Measurements from ENCODE around the gene XPNPEP2. TPM values are rescaled to one million over a fixed set of nuclear protein-coding genes. Genes with fewer than 3 reads are reported as not detected.

The XPNPEP2 gene
- total RNA-seq, 1 experiment from 2014 or later, result not detected

DNA sequence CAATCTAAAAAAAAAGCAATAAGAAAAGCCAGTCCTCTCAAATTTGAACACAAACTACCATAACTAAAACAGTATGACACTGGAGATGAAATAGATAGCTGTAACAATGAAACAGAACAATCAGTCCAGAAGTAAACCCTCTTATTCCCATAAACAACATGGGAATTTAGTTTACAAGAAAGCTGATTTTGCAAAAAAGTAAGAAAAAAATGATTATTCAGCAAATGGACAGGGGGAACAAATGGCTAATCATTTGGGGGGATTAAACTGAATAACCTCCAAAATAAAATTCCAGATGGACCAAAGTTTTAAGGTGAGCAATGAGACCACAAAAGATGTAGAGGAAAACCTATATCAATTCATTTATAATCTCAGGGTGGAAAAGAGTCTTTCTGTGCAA, 24.9 kb downstream of the XPNPEP2 start:
- in situ Hi-C loops (cut with HindIII; ENCODE audit: low pct_unique_long_range_greater_than_20kb, low sequenced_read_pairs), result no loop called here
- DNase-seq (ENCODE audit: low read depth, low spot score), result no peak

DNA sequence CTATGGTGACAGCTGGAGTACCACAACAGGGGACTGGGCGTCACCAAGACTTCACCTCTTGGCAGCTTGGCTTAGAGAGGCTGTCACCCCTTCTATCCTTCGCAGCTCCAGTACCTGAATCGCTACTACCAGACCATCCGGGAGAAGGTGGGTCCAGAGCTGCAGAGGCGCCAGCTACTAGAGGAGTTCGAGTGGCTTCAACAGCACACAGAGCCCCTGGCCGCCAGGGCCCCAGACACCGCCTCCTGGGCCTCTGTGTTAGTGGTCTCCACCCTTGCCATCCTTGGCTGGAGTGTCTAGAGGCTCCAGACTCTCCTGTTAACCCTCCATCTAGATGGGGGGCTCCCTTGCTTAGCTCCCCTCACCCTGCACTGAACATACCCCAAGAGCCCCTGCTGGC, 29.4 kb downstream of the XPNPEP2 start:
- in situ Hi-C loops (cut with HindIII; ENCODE audit: low pct_unique_long_range_greater_than_20kb, low sequenced_read_pairs), result no loop called here
- no peak for DNase-seq (ENCODE audit: low read depth, low spot score)

DNA sequence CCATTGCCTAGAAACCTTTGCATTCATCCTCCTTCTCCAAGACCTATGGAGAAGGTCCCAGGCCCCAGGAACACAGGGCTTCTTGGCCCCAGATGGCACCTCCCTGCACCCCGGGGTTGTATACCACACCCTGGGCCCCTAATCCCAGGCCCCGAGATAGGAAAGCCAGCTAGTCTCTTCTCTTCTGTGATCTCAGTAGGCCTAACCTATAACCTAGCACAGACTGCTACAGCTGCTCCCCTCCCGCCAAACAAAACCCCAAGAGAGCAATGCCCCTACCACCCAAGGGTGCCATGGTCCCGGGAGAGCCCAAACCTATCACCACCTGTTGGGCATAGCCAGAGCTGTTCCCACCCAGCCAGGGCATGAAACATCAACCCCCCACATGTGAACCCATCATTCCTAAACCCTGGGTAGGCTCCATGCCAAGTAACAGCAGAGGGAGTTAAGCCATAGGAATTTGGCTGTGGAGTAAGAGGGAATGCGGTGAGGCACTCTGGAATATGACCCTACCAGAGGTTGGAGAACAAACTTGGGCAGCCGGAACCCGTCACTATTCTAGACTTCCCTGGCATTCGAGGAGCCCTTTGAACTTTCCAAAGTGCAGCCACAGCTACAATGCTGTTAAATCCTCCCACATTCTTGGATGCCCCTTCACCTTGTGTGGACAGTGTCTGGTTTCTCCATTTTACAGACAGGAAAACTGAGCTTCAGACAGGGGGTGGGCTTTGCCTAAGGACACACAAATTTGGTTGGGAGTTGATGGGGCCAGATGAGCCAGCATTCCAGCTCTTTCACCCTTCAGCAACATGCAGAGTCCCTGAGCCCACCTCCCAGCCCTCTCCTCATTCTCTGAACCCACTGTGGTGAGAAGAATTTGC, 30.0 kb downstream of the XPNPEP2 start:
- DNase-seq (ENCODE audit: low read depth, low spot score), result no peak
- in situ Hi-C loops (cut with HindIII; ENCODE audit: low pct_unique_long_range_greater_than_20kb, low sequenced_read_pairs), result no loop called here

DNA sequence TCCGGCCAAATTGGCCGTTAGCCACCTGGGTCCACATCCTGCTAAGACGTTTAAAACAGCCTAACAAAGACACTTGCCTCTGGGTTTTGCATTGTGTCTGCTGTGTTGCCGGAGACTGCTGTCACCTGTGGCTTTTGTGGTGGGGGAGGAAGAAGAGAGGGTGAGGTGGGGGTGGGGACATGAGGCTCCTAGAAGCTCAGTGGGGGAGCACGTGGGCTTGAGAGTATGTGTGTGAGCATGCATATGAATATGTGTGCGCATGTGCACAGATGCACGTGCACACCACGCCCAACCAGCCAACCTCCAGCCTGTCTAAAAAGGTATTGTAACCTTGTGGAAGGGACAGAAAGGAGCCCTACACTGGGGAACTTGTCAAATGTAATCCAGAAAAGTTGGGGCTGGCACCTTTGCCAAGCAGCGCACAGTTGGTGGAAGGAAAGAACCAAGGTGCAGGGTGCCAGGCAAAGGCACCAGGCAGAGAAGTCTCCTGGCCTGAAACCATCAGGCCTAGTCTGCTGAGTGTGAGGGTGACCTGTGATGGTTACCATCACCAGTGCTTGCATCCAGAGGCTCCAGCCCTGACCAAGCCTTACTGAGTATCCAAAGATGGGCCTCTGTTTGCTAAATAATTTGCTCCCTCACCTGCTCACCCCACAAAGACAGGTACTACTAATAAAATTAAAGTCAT, 30.8 kb downstream of the XPNPEP2 start:
- DNase-seq (ENCODE audit: low read depth, low spot score), result no peak
- in situ Hi-C loops (cut with HindIII; ENCODE audit: low pct_unique_long_range_greater_than_20kb, low sequenced_read_pairs), result no loop called here

DNA sequence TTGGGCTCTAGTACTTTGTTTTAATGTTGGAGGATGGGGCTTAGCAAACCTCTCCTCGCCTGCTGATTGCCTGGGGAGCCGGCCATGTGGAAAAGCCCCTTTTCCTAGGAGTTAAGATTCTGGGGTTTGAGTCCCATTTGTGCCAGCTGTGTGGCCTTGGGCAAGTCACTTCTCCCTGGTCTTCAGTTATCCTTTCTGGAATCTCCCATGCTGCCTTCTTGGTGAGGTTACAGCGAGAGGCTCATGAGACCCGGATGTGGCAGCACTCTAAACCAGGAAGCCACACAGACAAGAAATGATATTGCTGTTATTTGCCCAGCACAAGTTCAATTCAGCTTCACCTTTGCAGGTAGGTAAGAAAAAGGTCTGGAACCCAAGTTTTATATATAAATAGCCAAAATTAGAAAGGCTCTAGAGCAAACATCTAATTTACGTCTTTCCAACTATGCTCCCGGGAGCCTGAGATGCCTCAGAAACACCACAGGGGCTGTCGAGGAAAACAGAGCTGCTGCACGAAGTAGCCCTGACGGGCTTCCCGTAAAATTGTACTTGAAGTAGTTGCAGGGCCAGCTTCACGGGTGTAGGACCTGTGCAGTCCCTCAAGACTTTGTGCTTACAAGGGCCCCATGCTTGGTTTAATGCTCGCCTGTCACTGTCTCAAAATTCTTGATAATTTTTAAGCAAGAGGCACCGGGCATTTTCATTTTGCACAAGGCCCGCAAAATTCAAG, 32.7 kb downstream of the XPNPEP2 start:
- in situ Hi-C loops (cut with HindIII; ENCODE audit: low pct_unique_long_range_greater_than_20kb, low sequenced_read_pairs), result no loop called here
- no peak for DNase-seq (ENCODE audit: low read depth, low spot score)

DNA sequence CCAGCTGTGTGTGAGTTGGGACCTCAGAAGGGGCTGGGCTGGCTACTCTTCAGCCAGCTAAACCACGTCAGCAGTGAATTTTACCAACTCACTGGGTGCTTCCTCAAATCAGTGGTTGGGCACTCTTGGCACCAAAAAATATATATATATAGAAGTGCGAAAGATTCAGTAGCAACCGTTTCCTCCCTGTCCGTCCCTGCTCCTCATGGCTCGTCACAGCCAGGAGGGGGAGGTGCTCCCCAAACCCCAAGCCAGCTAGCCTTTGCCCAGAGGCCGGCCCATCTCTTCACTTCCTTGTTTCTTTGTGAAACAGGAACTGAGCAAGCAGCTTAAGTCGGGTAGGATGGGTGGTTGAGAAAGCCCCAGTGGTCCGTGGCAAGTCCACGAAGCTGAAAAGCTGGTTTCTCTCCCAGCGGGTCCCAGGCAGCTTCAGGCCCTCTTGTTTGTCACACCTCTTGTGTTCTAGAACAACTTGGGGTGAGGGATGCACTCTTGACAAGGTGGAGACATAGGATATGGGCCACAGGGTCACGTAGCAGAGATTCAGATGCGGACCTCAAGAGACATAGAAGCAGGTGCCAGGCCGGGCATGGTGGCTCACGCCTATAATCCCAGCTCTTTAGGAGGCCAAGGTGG, 34.1 kb downstream of the XPNPEP2 start:
- in situ Hi-C loops (cut with HindIII; ENCODE audit: low pct_unique_long_range_greater_than_20kb, low sequenced_read_pairs), result no loop called here

DNA sequence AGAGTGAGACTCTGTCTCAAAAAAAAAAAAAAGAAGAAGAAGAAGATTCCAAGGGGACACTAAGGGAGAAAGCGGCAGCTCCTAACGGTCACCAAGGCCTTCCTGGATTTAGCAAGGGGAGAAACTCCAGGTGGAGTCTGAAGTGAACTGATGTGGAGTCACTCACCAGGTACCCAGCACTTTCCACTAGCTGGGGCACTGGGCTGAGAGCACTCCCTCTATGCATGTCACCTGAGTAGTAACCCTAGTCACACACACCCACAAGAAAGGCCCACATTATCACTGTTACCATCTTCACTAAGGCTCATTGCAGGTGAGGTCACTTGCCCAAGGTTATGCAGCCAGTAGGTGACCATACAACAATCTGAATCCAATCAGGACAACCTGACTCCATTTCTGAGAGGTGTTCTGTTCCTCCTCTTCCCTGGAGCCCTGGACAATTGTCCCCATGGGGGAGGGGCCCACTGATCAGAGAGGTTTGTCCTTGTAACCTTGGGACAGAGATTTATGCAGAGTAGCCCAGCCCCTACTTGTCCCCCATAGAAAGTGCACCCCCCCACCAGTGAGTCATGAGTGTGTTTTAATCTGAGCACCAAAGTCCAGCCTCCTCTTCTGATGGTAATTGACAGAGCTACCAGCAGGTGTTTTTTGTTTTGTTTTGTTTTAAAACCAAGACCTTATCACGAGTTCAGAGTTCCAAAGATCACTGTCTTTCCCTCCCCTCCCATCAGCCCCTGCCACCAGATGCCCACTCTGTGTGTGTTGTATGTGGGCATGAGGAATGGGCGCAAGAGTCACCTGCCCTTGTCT, 35.1 kb downstream of the XPNPEP2 start:
- DNase-seq (ENCODE audit: low read depth, low spot score), result no peak
- in situ Hi-C loops (cut with HindIII; ENCODE audit: low pct_unique_long_range_greater_than_20kb, low sequenced_read_pairs), result no loop called here

More for the DNA sequence above, 34.1 kb downstream of the XPNPEP2 start:
- no peak for DNase-seq (ENCODE audit: low read depth, low spot score)

DNA sequence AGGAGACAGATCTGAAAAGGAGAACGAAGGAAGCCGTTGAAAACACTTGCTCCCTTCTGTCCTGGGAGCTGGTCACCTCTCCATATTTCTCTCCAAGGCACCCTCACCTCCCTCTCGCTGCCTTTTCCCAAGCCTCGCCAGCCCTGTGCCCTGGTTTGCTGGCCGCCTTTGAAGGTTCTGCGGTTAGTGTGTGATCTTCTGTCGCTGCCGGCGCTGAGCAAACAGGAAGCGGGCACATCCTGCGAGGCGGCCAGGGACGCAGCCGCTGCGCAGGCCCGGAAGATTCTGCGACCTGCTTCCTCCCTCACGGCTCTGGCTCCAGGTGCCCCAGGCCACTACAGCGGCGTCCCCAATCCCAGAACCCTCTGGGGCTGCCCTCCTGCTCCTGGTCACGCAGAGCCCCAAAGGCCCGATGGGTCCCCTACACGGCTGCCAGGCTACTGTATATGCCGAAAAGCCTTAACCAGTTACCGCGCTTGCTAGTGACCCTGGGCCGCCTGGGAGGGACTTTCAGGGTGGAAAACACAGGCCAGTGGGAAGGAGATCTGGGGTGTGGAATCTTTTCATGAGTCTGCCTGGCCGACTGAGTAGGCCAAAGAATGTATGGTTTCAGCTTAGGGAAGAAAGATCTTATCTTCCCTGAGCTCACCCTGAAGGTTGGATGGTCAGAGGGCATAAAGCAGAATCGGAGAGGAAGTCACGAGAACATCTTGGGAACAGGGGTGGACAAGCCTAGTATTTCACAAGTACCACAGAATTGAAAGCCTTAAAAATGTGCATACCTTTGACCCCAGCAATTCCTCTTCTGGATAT, 38.6 kb downstream of the XPNPEP2 start:
- DNase-seq (ENCODE audit: low read depth, low spot score), result no peak
- in situ Hi-C loops (cut with HindIII; ENCODE audit: low pct_unique_long_range_greater_than_20kb, low sequenced_read_pairs), result no loop called here

DNA sequence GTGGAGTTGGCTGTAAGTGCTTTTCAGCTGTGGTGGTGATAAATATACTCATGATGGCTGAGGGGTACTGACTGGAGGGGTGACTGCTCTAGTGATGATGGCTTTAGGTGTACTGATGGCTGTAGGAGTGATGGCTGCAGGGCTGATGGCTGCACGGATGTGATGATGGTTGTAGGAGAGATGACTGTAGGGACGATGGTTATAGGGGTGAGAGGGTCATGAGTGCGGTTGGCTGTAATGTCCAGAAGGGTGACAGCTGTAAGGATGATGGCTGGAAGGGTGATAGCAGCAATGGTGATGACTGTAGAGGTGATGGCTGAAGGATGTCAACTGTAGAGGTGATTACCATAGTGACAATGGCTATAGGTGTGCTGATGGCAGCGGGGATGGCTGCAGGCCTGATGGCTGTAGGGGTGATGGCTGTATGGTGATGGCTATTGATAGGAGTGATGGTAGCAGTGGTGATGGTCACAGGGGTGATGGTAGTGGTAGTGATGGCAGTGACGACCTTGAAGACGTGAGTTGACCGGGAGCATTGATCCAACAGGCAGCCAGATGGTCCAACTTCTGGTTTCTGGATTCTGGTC, 40.4 kb downstream of the XPNPEP2 start:
- DNase-seq (ENCODE audit: low read depth, low spot score), result no peak
- in situ Hi-C loops (cut with HindIII; ENCODE audit: low pct_unique_long_range_greater_than_20kb, low sequenced_read_pairs), result no loop called here

DNA sequence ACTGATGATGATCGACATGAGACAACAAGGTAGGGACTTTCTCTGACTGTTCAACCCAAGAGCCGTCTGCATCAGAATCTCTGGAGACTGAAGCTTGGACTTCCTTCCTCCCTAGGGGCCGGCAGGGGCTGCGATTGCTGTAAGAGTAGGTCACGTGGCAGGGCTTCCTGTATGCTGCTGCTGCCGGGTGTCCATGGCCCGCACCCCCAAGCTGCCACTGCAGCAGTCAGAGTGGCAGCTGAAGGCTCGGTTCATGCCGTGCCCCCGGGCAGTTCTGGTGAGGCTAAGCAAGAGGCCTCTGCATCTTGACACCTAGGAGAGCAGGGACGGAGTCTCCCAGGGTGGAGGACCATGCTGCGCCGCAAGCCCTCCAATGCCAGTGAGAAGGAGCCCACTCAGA, 41.0 kb downstream of the XPNPEP2 start, which contains the start of gene SASH3:
SASH3 (plus strand) TSS at position 203 of the 400 bp plus-strand sequence; CDS start at position 352, 149 bp downstream.
- no peak for DNase-seq (ENCODE audit: low read depth, low spot score)
- in situ Hi-C loops (cut with HindIII; ENCODE audit: low pct_unique_long_range_greater_than_20kb, low sequenced_read_pairs), result no loop called here

DNA sequence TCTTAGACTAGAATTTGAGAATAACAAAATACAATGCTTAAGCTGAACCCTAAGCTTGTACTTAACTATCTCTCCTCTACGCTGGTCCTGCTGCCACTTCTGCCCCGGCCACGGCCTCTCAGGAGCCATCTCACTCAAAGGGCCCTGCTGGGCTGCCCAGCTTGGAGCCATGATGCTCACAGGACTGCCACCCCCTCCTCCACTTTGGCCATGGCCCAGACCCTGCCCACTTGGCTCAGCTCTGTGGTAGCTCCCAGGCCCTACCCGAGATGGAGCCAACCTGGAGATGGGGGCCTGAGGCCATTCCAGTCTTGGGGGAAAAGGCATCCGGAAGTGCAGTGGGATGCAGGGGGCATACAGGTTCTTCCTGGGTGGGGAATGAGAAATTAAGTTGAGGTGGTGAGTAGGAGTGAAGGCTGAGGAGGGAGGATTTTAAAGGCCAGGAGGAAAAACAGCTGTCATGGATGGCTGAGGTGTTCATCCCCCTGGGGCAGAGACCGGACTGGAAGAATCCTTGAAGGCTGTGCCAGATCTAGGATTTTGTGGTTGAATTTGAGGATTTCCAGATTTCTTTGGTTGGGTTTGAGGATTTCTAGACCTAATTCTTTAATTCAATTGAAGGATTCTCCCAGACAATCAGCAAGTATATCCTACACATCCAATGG, 41.8 kb downstream of the XPNPEP2 start:
- in situ Hi-C loops (cut with HindIII; ENCODE audit: low pct_unique_long_range_greater_than_20kb, low sequenced_read_pairs), result no loop called here
- DNase-seq (ENCODE audit: low read depth, low spot score), result no peak

DNA sequence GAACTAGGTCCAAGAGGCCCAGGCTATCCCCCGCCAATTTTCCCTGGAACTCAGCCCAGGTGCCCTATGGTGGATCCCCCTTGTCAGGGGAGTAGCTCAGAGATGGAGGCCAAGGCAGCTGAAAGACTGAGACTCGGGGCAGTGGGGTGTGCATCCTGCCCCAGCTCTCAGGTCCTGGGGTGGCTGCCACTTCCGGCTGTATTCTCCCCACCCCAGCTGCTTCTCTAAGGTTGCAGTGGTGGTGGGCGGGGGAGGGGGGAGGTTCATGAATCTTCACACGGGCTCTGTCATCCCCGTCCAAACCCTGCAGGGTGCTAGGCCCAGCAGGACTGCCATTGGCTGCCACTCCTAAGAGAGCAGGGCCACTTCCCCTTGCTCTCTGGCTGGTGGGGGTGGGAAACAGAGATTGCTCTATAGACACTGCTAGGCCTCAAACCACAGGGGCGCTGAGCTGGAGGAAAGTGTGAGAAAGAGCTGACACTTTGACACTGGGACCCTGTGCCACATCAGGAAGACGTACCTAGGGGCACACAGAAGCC, 42.4 kb downstream of the XPNPEP2 start:
- DNase-seq (ENCODE audit: low read depth, low spot score), result no peak
- in situ Hi-C loops (cut with HindIII; ENCODE audit: low pct_unique_long_range_greater_than_20kb, low sequenced_read_pairs), result no loop called here

DNA sequence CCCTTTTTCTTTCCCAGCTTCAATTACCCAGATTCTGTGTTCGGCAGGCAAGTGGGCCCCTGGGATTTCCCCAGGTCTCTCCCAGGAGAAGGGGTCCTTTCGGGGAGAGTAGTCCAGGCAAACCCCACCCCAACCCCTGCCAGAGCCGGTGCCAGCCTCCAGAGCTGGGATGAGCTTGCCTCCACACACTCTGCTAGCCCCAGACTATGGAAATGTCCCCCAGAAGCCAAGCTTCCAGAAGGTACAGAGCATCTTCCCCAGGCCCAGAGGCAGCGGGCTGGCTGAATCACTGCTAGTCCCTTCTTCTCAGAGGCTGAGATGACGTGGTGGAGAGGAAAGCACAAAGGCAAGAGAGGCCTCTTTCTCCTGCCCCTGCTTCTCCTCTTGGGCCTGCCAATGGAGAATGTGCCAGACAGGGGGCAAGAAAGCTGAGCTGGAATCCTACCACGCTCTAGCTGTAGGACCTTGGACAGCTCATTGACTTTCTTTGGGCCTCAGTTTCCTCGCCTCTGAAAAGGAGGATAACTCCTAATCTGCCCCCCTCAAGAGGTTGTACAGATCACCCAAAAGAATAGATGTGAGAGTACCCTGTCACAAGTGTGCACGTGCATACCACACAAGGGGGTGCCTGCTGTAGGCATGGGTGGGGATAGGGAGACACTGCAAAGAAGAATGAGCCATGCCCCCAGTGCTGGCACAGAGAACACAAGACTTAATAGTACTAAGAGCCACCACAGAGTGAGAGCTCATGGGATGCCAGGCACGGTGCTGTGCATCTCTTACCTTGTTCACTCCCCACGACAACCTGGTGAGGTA, 43.1 kb downstream of the XPNPEP2 start:
- in situ Hi-C loops (cut with HindIII; ENCODE audit: low pct_unique_long_range_greater_than_20kb, low sequenced_read_pairs), result no loop called here

DNA sequence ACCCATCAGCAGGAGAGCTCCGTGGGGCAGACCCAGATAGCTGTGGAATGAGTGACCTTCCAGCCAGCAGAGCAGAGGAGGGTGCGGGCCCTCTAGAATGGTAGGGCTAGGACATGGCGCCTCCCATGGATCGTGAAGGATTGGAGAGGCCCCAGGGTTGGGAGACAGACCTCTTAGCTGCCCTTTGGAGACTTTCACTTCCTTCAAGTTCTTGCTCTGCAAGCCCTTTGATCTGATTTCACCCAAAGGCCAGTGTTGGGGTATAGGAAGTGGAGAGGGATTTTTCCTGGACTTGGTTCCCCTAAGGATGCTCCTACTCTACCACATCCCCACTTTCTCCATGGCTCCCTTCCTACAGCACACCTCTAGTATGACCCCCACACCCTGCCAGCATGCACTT, 43.9 kb downstream of the XPNPEP2 start:
- in situ Hi-C loops (cut with HindIII; ENCODE audit: low pct_unique_long_range_greater_than_20kb, low sequenced_read_pairs), result no loop called here
- no peak for DNase-seq (ENCODE audit: low read depth, low spot score)

More for the DNA sequence above, 43.1 kb downstream of the XPNPEP2 start:
- no peak for DNase-seq (ENCODE audit: low read depth, low spot score)

Data from SK-MEL-5 (cell line).